Lung microvascular endothelial cell (primary cell): ENCODE data around the gene SHLD2. TPM values are rescaled to one million over a fixed set of nuclear protein-coding genes. Genes with fewer than 3 reads are reported as not detected.
"Not testable (repeated sequence)": the region's sequence is repeated elsewhere in the genome, so short reads cannot be mapped to it uniquely, and the experiment has no call there.

Experiments
- DNase-seq, 2 donors: peaks; one replicate each; pipeline versions ENCODE4 v3.0.0 to v3.0.0-alpha.2; 2010; ENCODE audit warnings: low read depth in 2 of 2
- total RNA-seq: library from RNA; depleted of rRNA; stranded (reverse); fragments of >200 nt; gene quantifications from 2 replicates; pipeline ENCODE4 v1.2.1, GENCODE V29; 2014

SHLD2 gene
- 14.6 and 19.2 TPM in 2 replicates for total RNA-seq

DNA sequence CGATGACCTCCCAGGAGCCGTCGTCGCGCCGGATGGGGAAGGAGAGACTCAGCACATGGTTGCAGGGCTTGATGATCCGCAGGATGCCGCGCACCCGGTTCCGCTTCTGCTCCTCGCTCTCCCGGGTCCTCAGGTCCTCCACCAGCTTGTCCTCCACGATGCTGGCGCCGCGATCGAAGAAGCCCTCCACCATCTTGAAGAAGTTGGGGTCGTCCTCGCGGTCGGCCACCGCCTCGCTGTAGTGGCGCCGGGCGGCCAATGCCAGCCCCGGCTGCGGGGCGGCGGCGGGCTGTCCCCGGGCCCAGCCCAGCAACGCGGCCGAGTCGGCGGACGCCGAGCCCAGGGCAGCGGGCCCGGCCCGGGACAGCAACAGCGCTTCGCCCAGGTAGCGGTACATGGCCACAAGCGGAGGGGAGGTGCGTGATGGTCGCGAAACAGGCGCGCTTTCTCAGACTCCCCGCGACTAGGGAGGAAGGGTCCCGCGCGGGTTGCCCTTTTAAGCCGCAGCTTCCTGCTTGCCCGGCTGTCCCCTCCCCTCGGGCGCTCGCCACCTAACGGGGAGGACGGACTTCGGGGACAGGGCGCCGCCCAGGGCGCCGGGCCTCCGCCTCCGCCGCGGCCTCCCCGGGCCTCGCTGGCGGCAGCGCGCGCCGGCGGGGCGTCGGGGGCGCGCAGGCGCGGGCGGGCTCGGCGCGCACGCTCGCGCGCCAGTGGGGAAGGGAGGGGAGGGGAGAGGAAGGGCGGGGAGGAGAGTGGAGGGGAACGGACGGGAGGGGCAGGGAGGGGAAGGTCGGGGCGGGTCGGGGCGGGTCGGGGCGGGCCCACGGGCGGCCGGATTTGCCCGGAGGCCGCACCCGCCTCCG, at the start of gene SHLD2, which contains the start of gene GLUD1:
SHLD2 (plus strand) TSS at position 834 of the 863 bp plus-strand sequence. CDS start 56,149 bp downstream, outside the sequence.
GLUD1 (minus strand) TSS at position 471 of the 863 bp plus-strand sequence; CDS start at position 397, 74 bp downstream.
- DNase-seq = peak; percentile 92 to 95

DNA sequence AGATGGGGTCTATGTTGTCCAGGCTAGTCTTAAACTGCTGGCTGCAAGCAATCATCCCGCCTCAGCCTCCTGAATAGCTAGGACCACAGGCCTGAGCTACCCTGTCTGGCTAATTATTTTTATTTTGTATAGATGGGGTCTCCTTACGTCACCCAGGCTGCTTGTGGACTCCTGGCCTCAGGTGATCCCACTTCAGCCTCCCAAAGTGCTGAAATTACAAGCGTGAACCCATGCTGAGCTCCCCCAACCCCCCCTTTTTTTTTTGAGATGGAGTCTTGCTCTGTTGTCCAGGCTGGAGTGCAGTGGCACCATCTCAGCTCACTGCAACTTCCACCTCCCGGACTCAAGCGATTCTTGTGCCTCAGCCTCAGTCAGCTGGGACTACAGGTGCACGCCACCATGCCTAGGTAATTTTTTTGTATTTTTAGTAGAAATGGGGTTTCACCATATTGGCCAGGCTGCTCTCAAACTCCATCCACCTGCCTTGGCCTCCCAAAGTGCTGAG, 49.5 kb upstream of the SHLD2 start:
- no peak for DNase-seq

DNA sequence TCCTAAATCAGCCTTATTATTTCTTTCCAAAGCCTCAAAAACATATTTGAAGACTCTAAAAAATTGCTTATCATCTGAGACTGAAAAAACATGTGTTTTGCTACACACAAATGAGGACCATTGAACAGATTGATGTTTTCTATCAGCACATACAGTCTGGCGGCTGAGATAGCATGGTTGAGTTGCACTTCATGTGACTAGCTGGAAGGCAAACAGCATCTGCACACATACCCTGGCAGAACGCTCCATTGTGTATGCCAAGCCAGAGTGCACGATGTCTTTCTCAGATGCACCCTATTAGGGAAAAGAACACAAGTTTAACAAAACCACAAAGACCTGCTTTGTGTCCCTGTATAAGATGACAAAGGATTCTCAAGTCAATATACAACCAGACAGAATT, 41.9 kb upstream of the SHLD2 start:
- no peak for DNase-seq

GRCh38 chr10:87053577-87054181, 41.3 kb upstream of the SHLD2 start:
- no peak for DNase-seq

DNA sequence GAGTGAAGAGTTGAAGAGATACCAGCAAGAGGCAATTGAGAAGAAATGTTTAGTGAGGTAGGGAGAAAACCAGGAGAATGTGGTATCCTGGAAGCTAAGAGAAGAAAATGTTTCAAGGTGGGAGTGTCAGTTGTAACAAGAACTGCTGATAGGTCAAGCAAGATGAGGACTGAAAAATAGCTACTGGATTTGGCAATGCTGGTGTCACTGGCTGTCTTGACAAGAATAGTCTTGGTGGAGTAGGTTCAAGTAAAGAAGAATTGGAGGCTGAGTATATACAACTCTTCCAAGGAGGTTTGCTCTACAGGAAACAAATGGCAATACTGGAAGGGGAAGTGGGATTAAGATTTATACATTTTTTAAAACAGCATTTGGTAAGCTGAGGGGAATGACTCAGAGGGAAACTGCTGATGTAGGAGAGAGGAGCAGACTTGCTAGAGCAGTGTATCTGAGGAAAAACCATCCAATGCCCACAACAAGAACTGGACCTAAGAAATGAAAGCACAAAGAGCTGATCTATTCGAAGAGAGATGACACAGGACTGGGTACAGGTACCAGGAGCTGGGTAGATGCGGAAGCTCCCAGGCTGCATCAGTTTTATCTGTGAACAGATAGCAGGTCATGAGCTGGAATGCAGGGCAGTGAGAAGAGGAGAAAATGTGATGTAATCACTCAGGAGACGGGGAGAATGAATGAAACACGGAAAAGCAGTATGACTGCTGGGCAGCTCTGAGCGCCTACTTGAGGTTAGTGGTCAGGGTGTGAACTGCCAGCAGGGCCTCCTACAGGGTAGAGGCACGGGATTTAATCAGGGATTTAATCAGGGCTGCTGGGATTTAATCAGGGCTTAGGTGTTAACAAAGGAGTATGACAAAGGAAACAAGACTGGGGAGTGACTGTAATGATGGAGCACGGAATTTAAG, 40.4 kb upstream of the SHLD2 start:
- DNase-seq = peak in 1 of 2 donors; percentile 73

DNA sequence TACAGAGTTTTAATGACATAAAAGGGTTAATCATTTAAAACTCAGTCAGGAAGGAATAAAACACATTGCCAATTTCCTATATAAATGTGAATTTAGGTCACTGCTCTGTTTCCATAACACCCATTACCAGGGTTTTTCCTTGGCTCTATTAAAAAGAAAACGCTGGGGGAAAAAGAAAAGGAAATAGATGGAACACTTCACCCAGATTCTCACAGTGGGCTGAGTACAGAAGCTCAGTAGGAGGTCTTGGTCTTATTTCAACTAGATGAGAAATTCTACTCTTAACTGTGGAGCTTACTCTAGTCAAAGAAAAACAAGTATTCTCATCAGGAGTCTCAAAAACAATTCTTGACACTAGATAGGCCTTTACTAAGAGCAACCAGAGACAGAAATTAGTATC, 36.8 kb upstream of the SHLD2 start:
- peak; percentile 4 to 60 for DNase-seq

DNA sequence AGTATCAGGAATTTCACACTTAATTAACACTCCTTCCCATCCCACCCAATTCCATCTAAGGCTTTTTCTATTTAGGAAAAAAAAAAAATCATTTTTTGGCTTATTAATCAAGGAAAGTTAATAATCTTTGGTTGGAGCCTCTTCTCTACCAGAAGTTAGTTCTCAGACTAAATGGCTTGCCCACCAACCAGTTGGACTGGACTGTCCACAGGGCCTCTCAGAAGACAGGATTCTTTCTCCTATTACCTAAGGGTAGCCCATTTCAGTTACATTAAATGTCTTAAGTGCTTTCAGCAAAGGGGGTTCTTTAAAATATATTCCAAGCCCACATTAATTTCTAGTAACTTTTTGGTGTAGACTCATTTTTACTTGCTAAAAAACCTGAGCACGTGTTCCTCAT, 35.6 kb upstream of the SHLD2 start:
- DNase-seq = no peak

- DNase-seq = no peak
Measured at GRCh38 chr10:87060280-87060928, 34.6 kb upstream of the SHLD2 start.

DNA sequence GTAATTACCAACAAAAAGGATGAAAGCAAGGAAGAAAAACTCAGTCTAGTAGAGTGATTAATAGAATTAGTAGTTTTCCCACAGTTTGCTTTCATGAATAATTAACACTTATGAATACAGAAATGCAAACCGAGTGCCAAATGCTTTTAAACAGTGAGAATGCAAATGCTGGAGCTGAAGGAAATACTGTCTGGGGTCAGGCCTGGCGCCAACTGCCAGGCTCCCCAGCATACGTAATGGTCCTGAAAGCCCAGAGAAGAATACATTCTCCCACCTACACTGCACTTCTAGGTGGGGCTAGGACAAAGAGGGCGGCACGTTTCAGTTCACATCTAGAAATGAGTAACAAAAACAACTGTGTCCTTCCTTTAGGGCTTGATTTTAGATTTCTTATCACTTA, 30.4 kb upstream of the SHLD2 start:
- no peak for DNase-seq

DNA sequence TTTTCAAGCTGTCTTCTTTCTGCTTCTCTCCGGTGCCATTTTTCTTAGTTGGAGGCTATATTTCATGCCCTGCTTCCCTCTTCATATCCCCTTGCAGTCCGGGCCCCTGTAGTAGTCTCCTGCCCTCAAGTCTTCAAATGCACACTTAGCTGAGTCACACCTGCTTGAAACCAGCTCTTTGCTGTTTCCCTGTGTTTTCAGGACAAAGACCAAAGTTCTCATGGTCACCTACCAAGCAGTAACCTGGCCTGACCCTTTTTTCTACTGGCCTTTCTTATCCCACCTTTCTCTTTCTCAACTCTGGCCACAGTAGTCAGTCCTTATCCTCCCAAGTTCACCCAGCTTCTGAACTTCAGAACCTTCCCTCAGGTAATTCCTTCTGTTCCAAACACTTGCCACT, 28.8 kb upstream of the SHLD2 start:
- no peak for DNase-seq

GRCh38 chr10:87066865-87067264, 28.1 kb upstream of the SHLD2 start:
- DNase-seq = no peak

DNA sequence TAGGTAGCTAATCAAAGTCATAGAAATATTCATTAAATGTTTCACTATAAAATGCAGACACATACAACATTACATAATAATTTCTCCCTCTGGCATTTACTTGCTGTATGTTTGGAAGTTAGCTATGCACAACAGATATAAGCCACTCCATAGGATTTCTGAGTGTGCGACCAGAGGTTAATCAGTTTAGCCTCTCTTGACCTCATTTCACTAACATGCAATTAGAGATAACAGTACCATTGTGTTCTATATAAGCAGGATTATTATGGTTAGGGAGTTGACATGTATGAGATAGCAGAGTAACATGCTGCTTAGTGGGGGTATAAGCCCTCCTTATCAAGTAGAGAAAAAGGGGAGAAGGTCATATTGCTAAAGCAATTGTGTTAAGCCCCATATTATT, 26.7 kb upstream of the SHLD2 start:
- no peak for DNase-seq

- no peak for DNase-seq
Measured at GRCh38 chr10:87072449-87072848, 22.6 kb upstream of the SHLD2 start.

DNA sequence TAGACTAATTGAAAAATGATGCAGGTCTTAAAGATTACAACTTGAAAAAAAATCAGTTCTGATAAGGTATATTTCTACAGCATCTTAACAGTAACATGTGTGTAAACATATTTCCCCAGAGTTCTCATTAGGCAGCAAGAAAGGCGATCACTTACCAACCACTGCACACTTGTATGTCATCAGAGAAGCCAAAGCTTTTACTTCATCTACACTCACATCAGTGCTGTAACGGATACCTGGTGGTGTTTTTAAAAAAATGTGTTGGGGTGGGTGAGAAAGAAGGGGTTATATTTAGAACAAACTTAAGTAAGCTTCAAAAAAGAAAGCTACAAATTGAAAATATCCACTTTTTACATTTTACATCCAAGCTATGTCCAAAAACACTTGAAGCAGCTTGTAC, 18.6 kb upstream of the SHLD2 start:
- not testable (repeated sequence) for DNase-seq

GRCh38 chr10:87079106-87079836, 15.7 kb upstream of the SHLD2 start:
- no peak for DNase-seq

DNA sequence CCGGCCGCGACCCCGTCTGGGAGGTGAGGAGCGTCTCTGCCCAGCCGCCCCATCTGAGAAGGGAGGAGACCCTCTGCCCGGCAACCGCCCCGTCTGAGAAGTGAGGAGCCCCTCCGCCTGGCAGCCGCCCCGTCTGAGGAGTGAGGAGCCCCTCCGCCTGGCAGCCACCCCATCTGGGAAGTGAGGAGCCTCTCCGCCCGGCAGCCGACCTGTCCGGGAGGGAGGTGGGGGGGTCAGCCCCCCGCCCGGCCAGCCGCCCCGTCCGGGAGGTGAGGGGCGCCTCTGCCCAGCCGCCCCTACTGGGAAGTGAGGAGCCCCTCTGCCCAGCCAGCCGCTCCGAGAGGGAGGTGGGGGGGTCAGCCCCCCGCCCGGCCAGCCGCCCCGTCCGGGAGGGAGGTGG, 14.4 kb upstream of the SHLD2 start:
- DNase-seq = not testable (repeated sequence)

DNA sequence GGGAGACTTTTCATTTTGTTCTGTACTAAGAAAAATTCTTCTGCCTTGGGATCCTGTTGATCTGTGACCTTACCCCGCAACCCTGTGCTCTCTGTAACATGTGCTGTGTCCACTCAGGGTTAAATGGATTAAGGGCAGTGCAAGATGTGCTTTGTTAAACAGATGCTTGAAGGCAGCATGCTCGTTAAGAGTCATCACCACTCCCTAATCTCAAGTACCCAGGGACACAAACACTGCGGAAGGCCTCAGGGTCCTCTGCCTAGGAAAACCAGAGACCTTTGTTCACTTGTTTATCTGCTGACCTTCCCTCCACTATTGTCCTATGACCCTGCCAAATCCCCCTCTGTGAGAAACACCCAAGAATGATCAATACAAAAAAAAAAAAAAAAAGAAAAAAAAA, 13.4 kb upstream of the SHLD2 start:
- DNase-seq = not testable (repeated sequence)

GRCh38 chr10:87082219-87082618, 12.8 kb upstream of the SHLD2 start:
- DNase-seq = peak; percentile 68 to 76

DNA sequence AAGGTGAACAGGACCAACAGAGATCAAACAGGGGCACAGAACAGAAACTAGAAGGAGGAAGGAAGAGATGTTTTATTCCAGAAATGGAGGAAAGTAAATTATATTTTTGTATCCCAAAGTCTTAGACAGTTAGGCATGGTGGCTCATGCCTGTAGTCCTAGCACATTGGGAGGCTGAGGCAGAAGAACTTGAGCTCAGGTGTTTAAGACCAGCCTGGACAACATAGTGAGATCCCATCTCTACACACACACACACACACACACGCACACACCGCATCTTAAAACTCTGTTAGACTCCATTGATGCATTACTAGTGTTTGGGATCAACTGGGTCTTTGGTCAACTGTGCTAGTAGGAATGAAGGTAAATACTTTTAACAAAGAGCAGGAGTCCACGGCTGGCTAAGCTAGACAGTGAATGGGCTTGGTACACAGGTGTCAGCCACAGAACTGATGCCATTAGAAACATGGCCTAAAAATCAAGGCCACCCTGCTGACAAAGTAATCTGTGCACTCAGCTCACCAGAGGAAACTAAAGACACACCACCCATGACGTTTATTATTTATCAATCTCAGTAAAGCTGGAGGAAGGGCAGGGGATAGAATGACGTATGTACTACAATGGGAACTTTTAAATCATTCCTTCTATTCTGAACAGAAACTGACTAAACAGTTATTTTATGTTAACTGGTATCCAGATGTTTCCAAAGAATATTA, 11.3 kb upstream of the SHLD2 start:
- DNase-seq = peak; percentile 89 to 92
